ENCODE results near the gene ADISSP. TPM values are rescaled to one million over a fixed set of nuclear protein-coding genes. Genes with fewer than 3 reads are reported as not detected.

ADISSP gene
- total RNA-seq, result 10.2 TPM
- long read RNA-seq, transcript C20orf27-202 (6 exons, 1,886 nt), result major isoform, 20 of 21 reads
- long read RNA-seq, partial matches to known transcripts, result 0 of 21 reads
- long read RNA-seq, other reads (novel, unspliced or antisense), result 0 of 21 reads

GRCh38 chr20:3767427-3768341 is at the start of gene ADISSP:
Gene ADISSP (minus strand): TSS chr20:3767753. CDS start chr20:3760100, 7,653 bp downstream.
- no peak for TF ChIP-seq CTCF (IDR thresholded peaks at IDR 0.05; ENCODE audit: borderline replicate concordance)
- Histone ChIP-seq H3K9me3 (replicated peaks) (no peaks in the 10 kb centered on the region), H3K36me3 (no peaks in the 10 kb centered on the region), H3K27ac (replicated peaks) (peak within 1 kb of the TSS; percentile 87), H3K27me3 (ENCODE audit: low read depth) (no peaks in the 10 kb centered on the region), H3K4me1 (peaks cover 37% of the 10 kb centered on the region), H3K4me3 (peak within 1 kb of the TSS; percentile 79)
- intact Hi-C loops (cut with micrococcal nuclease), result no loop called here
- DNase-seq, result peak; percentile 99

GRCh38 chr20:3815703-3816315 is 48.3 kb upstream of the ADISSP start:
- no peak for TF ChIP-seq CTCF (IDR thresholded peaks at IDR 0.05; ENCODE audit: borderline replicate concordance)
- Histone ChIP-seq H3K27me3 (ENCODE audit: low read depth) (no peaks in the 10 kb centered on the region), H3K27ac (replicated peaks) (no peak overlapping the region), H3K36me3 (no peaks in the 10 kb centered on the region), H3K9me3 (replicated peaks) (no peaks in the 10 kb centered on the region), H3K4me1 (peaks cover 52% of the 10 kb centered on the region), H3K4me3 (no peak overlapping the region)
- intact Hi-C loops (cut with micrococcal nuclease), result no loop called here
- DNase-seq, result no peak

- H3K4me1 ChIP-seq, result peaks cover 53% of the 10 kb centered on the region
- DNase-seq, result no peak
- H3K27me3 ChIP-seq (ENCODE audit: low read depth), result no peaks in the 10 kb centered on the region
- H3K9me3 ChIP-seq (replicated peaks), result no peaks in the 10 kb centered on the region
- intact Hi-C loops (cut with micrococcal nuclease), result no loop called here
- no peak for TF ChIP-seq CTCF (IDR thresholded peaks at IDR 0.05; ENCODE audit: borderline replicate concordance)
- H3K36me3 ChIP-seq, result no peaks in the 10 kb centered on the region
- H3K27ac ChIP-seq (replicated peaks), result no peak overlapping the region
- no peak overlapping the region for H3K4me3 ChIP-seq
These were observed 47.5 kb upstream of the ADISSP start for GRCh38 chr20:3814928-3815495.

GRCh38 chr20:3813848-3814581 is 46.5 kb upstream of the ADISSP start:
- H3K36me3 ChIP-seq, result no peaks in the 10 kb centered on the region
- H3K27me3 ChIP-seq (ENCODE audit: low read depth), result no peaks in the 10 kb centered on the region
- intact Hi-C loops (cut with micrococcal nuclease), result no loop called here
- peaks cover 49% of the 10 kb centered on the region for H3K4me1 ChIP-seq
- peak overlapping the region; percentile 97 for H3K27ac ChIP-seq (replicated peaks)
- DNase-seq, result no peak
- no peak overlapping the region for H3K4me3 ChIP-seq
- TF ChIP-seq CTCF (IDR thresholded peaks at IDR 0.05; ENCODE audit: borderline replicate concordance), result no peak
- H3K9me3 ChIP-seq (replicated peaks), result no peaks in the 10 kb centered on the region
